Lower leg skin (tissue), 4 donors: ENCODE results near the gene RNF34. TPM values are rescaled to one million over a fixed set of nuclear protein-coding genes. Genes with fewer than 3 reads are reported as not detected.

Experiments used
- DNase-seq, 2 donors: peaks; one replicate each; pipeline ENCODE4 v3.0.0-alpha.2; 2019; ENCODE audit warnings: low spot score in 2 of 2
- H3K4me3 ChIP-seq: fragments of 200-600 bp; sonication (generic); 2 replicates; pipeline ENCODE4 v1.5.1; 2017; ENCODE audit warnings: mild to moderate bottlenecking, low read depth; ENCODE audit not compliant: poor library complexity, severe bottlenecking
- POLR2A ChIP-seq, 2 donors: fragments of 450-650 bp; IDR thresholded peaks; one replicate each; pipeline ENCODE4 v1.6.1; 2016 to 2017; ENCODE audit warnings: antibody characterized with exemption in 2 of 2, mild to moderate bottlenecking in 1 of 2, moderate library complexity in 1 of 2
- WGBS, 2 donors: methylation state at CpG; one replicate each; pipeline ENCODE4 v1.1.5; 2018; 5-methylcytosine and 5-hydroxymethylcytosine counted together
- intact Hi-C: fragments of 100-400 bp; cut with DNase I; formaldehyde crosslinking; loops from one replicate; pipeline ENCODE4 v1.15.0; 2023; ENCODE audit warnings: low total_unique reads
- total RNA-seq, 4 donors: library from RNA; depleted of rRNA; stranded (reverse); fragments of >200 nt; gene quantifications; one replicate each; pipeline ENCODE4 v1.1.0, GENCODE V29; 2016
- TF ChIP-seq, protein P1 (sequence below), 3 donors: fragments of 450-650 bp; IDR thresholded peaks; one replicate each; pipeline ENCODE4 v1.5.1; 2016; ENCODE audit warnings: antibody characterized with exemption in 3 of 3, mild to moderate bottlenecking in 3 of 3, moderate library complexity in 2 of 3

RNF34 gene
- total RNA-seq, 4 donors from 2014 or later, result 18.9 to 32.1 (median 25.8) TPM

DNA sequence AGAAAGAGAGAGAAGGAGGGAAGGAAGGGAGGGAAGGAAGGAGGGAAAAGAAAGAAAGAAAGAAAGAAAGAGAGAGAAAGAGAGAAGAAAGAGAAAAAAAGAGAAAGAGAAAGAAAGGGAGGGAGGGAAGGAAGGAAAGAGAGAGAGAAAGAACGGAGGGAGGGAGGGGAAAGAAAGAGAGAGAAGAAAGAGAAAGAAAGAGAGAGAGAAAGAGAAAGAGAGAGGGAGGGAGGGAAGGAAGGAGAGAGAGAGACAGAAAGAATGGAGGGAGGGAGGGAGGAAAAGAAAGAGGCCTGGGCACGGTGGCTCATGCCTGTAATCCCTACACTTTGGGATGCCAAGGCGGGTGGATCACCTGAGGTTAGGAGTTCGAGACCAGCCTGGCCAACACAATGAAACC, 42.6 kb upstream of the RNF34 start:
- intact Hi-C loops, result no loop called here
- no peak overlapping the region for H3K4me3 ChIP-seq
- WGBS, 2 donors, result 71 to 77% methylated on average over 4 of the region's 4 CpGs

DNA sequence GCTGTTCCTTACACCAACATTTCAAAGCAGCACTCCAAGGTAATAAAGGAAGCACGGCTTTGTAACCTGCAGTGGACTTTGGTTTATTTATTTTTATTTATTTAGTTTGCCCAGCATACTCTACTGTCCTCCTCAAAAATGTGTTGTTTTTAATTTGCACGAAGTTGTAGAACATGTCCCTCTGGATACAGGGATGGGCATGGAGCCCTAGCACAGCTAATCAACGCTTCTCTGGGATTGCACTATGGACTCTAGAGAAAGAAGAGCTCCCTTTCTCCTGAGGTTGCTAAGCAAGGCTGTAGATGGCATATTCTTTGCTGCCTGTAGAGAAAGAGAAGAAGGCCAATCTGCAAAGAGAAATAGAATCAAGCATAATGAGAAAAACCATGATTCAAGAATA, 41.8 kb upstream of the RNF34 start:
- DNase-seq, result no peak
- intact Hi-C loops, result no loop called here
- no peak for TF ChIP-seq POLR2A (IDR thresholded peaks at IDR 0.05)
- TF ChIP-seq, protein P1, sequence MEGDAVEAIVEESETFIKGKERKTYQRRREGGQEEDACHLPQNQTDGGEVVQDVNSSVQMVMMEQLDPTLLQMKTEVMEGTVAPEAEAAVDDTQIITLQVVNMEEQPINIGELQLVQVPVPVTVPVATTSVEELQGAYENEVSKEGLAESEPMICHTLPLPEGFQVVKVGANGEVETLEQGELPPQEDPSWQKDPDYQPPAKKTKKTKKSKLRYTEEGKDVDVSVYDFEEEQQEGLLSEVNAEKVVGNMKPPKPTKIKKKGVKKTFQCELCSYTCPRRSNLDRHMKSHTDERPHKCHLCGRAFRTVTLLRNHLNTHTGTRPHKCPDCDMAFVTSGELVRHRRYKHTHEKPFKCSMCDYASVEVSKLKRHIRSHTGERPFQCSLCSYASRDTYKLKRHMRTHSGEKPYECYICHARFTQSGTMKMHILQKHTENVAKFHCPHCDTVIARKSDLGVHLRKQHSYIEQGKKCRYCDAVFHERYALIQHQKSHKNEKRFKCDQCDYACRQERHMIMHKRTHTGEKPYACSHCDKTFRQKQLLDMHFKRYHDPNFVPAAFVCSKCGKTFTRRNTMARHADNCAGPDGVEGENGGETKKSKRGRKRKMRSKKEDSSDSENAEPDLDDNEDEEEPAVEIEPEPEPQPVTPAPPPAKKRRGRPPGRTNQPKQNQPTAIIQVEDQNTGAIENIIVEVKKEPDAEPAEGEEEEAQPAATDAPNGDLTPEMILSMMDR (IDR thresholded peaks at IDR 0.05), result no peak
- 60 to 82% methylated on average over 3 of the region's 3 CpGs for WGBS, 2 donors
- H3K4me3 ChIP-seq, result no peak overlapping the region

More for the DNA sequence above, 42.6 kb upstream of the RNF34 start:
- TF ChIP-seq POLR2A (IDR thresholded peaks at IDR 0.05), result no peak
- TF ChIP-seq, protein P1 (IDR thresholded peaks at IDR 0.05), result no peak
- DNase-seq, result no peak

DNA sequence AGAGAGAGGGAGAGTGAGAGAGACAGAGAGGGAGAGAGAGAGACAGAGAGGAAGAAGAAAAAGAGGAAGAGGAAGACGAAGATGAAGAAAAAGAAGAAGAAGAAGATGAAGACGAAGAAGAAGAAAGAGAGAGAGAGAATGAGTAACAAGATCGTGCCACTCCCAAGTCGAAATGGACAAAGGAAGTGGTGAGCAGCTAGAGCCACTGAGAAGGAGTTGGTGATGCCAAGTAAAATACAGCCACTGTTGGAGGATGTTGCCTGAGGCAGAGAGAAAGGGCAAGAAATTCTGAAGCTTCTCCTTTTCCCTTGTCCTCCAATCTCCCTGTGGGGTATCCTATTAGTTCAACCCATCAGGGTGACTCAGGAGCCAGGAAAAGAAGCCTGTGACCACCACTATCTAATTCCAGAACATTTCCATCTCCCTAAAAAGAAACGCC, 35.2 kb upstream of the RNF34 start:
- no peak overlapping the region for H3K4me3 ChIP-seq
- DNase-seq, result no peak
- TF ChIP-seq, protein P1 (IDR thresholded peaks at IDR 0.05), result no peak
- TF ChIP-seq POLR2A (IDR thresholded peaks at IDR 0.05), result no peak
- intact Hi-C loops, result loop anchor here (5.0 kb wide), 1 partner anchor 992 kb away; no protein-coding TSS in a partner anchor
- 60 to 64% methylated on average over 5 of the region's 5 CpGs for WGBS, 2 donors

DNA sequence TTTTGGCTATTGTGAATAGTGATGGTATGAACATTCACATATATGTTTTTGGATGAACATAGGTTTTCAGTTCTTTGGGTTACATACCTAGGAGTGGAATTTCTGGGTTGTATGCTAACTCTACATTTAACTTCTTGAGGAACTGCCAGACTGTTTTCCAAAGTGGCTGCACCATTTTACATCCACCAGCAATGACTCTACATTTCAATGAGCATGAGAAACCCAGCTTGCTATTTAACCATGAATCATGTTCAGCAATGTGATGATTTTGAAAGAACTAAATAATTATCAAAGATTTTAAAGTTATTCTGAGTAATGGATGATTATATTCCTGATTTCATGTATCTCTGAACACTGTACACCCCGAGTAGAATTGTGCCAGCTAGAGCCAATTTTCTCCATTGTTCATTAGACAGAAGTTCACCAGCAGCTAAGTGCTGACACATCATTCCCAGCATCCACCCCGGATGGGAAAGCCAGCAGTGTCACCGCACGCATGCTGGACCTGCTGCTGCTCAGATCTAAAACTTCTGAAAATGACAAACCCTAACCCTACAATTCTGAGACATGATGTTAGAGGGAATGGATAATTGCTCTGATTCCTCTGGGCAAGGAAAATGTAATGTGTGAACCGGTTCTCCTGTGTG, 34.4 kb upstream of the RNF34 start:
- no peak overlapping the region for H3K4me3 ChIP-seq
- intact Hi-C loops, result loop anchor here (5.0 kb wide), 1 partner anchor 993 kb away; no protein-coding TSS in a partner anchor
- TF ChIP-seq, protein P1 (IDR thresholded peaks at IDR 0.05), result no peak
- no peak for TF ChIP-seq POLR2A (IDR thresholded peaks at IDR 0.05)
- 59 to 62% methylated on average over 5 of the region's 5 CpGs for WGBS, 2 donors
- DNase-seq, result no peak

DNA sequence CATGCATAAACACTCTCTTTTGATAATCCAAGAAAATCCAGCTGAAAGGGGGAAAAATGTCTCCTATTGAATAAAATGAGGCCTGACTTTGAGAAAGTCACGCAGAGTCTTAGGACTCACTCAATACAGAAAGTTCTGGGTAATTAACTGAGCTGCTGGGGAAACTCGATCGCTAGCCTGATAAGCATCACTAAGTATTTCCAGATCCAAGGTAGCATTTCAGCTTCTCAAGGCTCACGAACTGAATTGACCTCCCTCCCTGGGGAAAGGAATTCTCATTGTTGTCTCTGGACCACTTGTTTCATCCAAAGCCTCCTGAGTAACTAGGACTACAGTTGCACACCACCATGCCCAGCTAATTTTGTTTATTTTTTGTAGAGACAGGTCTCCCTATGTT, 33.9 kb upstream of the RNF34 start:
- intact Hi-C loops, result loop anchor here (5.0 kb wide), 1 partner anchor 994 kb away; no protein-coding TSS in a partner anchor

More for the DNA sequence above, 33.9 kb upstream of the RNF34 start:
- DNase-seq, result no peak
- H3K4me3 ChIP-seq, result no peak overlapping the region
- WGBS, 2 donors, result 28 to 42% methylated on average over 4 of the region's 4 CpGs
- TF ChIP-seq, protein P1 (IDR thresholded peaks at IDR 0.05), result no peak
- TF ChIP-seq POLR2A (IDR thresholded peaks at IDR 0.05), result no peak
